H1 (cell line): ENCODE data around the gene CUZD1. TPM values are rescaled to one million over a fixed set of nuclear protein-coding genes. Genes with fewer than 3 reads are reported as not detected.

Source experiments
- CTCF ChIA-PET: fragments of 300-600 bp; sonication (Branson Sonifier 250); formaldehyde crosslinking; loops from one replicate; lab custom pipeline; 2021; ENCODE audit not compliant: partially characterized antibody; lab: Charles Lee
- POLR2A ChIA-PET: fragments of 300-600 bp; sonication (Branson Sonifier 250); formaldehyde crosslinking; loops from one replicate; lab custom pipeline; 2021; ENCODE audit warnings: inconsistent platforms; ENCODE audit not compliant: partially characterized antibody; lab: Charles Lee
- DNase-seq, 2 experiments: peaks; one replicate each; pipeline versions ENCODE4 v3.0.0 to v3.0.0-alpha.2; 2010 to 2022; ENCODE audit warnings: low spot score in 2 of 2, low read depth in 1 of 2, mixed read lengths in 1 of 2
- FAIRE-seq: peaks from 2 replicates; lab custom pipeline; 2011; peaks lifted over from hg19 to GRCh38; lab: Jason Lieb, UNC
- H2AFZ ChIP-seq: 2 replicates; pipeline ENCODE4 v1.8.1; 2012; ENCODE audit warnings: low read length, inconsistent platforms
- H2AK5ac ChIP-seq: 2 replicates; pipeline ENCODE4 v1.6.1; 2013; ENCODE audit warnings: low read depth, low read length
- H2BK120ac ChIP-seq: replicated peaks from 2 replicates; pipeline ENCODE3; 2013; ENCODE audit warnings: low read depth, low read length, inconsistent platforms
- H2BK12ac ChIP-seq: 2 replicates; pipeline ENCODE4 v1.6.1; 2013; ENCODE audit warnings: low read depth, low read length
- H2BK15ac ChIP-seq: 2 replicates; pipeline ENCODE4 v1.6.1; 2013; ENCODE audit warnings: low read length
- H2BK20ac ChIP-seq: 2 replicates; pipeline ENCODE4 v1.6.1; 2013; ENCODE audit warnings: low read length
- H2BK5ac ChIP-seq: 2 replicates; pipeline ENCODE4 v1.6.1; 2013; ENCODE audit warnings: low read depth, low read length
- H3K14ac ChIP-seq: 2 replicates; pipeline ENCODE4 v1.6.1; 2013; ENCODE audit warnings: inconsistent platforms; ENCODE audit not compliant: insufficient read length
- H3K18ac ChIP-seq: 2 replicates; pipeline ENCODE4 v1.6.1; 2013; ENCODE audit warnings: low read length; ENCODE audit errors: extremely low read depth
- H3K23ac ChIP-seq: 2 replicates; pipeline ENCODE4 v1.6.1; 2013; ENCODE audit warnings: inconsistent platforms; ENCODE audit not compliant: insufficient read length
- H3K23me2 ChIP-seq: 2 replicates; pipeline ENCODE4 v1.6.1; 2013; ENCODE audit warnings: low read depth, low read length
- H3K27ac ChIP-seq: 2 replicates; pipeline ENCODE4 v1.6.1; 2011; ENCODE audit warnings: low read depth, low read length, inconsistent platforms
- H3K27me3 ChIP-seq, 4 experiments: replicated peaks in 1 of 4; 1 replicate in 1 of 4; 2 replicates in 3 of 4; pipeline versions ENCODE4 v1.6.1 to v1.8.1; 2011 to 2013; ENCODE audit warnings: low read length in 3 of 4, mild to moderate bottlenecking in 3 of 4, inconsistent platforms in 2 of 4, mixed read lengths in 2 of 4, moderate library complexity in 1 of 4; ENCODE audit not compliant: control insufficient read depth in 3 of 4, insufficient read depth in 3 of 4; ENCODE audit errors: extremely low read depth in 1 of 4
- H3K36me3 ChIP-seq, 4 experiments: 2 replicates each; pipeline versions ENCODE4 v1.6.1 to v1.8.1; 2011 to 2013; ENCODE audit warnings: mild to moderate bottlenecking in 4 of 4, low read length in 3 of 4, moderate library complexity in 2 of 4, control low read depth in 1 of 4, inconsistent platforms in 1 of 4; ENCODE audit not compliant: insufficient read depth in 4 of 4, control insufficient read depth in 2 of 4
- H3K4ac ChIP-seq: replicated peaks from 2 replicates; pipeline ENCODE3; 2013; ENCODE audit warnings: low read length, low read depth, mixed read lengths, inconsistent platforms; ENCODE audit not compliant: insufficient read length
- H3K4me1 ChIP-seq, 4 experiments: replicated peaks in 1 of 4; 1 replicate in 1 of 4; 2 replicates in 3 of 4; pipeline versions ENCODE4 v1.6.1 to v1.8.1; 2011 to 2013; ENCODE audit warnings: low read length in 3 of 4, inconsistent platforms in 2 of 4, mixed read lengths in 1 of 4; ENCODE audit not compliant: insufficient read depth in 4 of 4, control insufficient read depth in 3 of 4
- H3K4me2 ChIP-seq, 2 experiments: 2 replicates each; pipeline versions ENCODE4 v1.6.1 to v1.8.1; 2011 to 2013; ENCODE audit warnings: low read depth in 2 of 2, low read length in 2 of 2, control low read depth in 1 of 2, inconsistent platforms in 1 of 2, mild to moderate bottlenecking in 1 of 2; ENCODE audit not compliant: insufficient read depth in 1 of 2
- H3K4me3 ChIP-seq, 4 experiments: fragments of 200-600, 300-600 bp in 1 of 4; sonication (generic), shearing (Covaris generic), sonication (Bioruptor Twin) in 1 of 4; 2 replicates each; pipeline versions ENCODE4 v1.5.1 to v1.8.1; 2011 to 2016; ENCODE audit warnings: low read length in 4 of 4, low read depth in 3 of 4, control low read depth in 2 of 4, inconsistent platforms in 2 of 4, mild to moderate bottlenecking in 2 of 4, mixed read lengths in 1 of 4, moderate library complexity in 1 of 4; ENCODE audit not compliant: insufficient read depth in 2 of 4; ENCODE audit errors: extremely low read depth in 1 of 4
- H3K56ac ChIP-seq: replicated peaks from 2 replicates; pipeline ENCODE3; 2013; ENCODE audit warnings: low read depth, mild to moderate bottlenecking, mixed read lengths, low read length, inconsistent platforms; ENCODE audit not compliant: insufficient read length
- H3K79me1 ChIP-seq: 2 replicates; pipeline ENCODE4 v1.6.1; 2013; ENCODE audit warnings: low read depth, low read length, control low read depth
- H3K79me2 ChIP-seq, 2 experiments: 2 replicates each; pipeline versions ENCODE4 v1.6.1 to v1.8.1; 2012 to 2013; ENCODE audit warnings: low read length in 2 of 2, mild to moderate bottlenecking in 2 of 2, inconsistent platforms in 1 of 2; ENCODE audit not compliant: insufficient read depth in 2 of 2, control insufficient read depth in 1 of 2
- H3K9ac ChIP-seq, 4 experiments: replicated peaks in 1 of 4; 1 replicate in 1 of 4; 2 replicates in 3 of 4; pipeline versions ENCODE4 v1.6.1 to v1.8.1; 2011 to 2013; ENCODE audit warnings: low read depth in 3 of 4, low read length in 3 of 4, control low read depth in 2 of 4, mild to moderate bottlenecking in 2 of 4, moderate library complexity in 2 of 4, inconsistent platforms in 1 of 4; ENCODE audit errors: extremely low read depth in 1 of 4
- H3K9me3 ChIP-seq, 2 experiments: 2 replicates each; pipeline versions ENCODE4 v1.6.1 to v1.8.1; 2012 to 2013; ENCODE audit warnings: mild to moderate bottlenecking in 2 of 2, moderate library complexity in 2 of 2, control low read depth in 1 of 2, inconsistent platforms in 1 of 2, low read depth in 1 of 2, low read length in 1 of 2, mixed read lengths in 1 of 2; ENCODE audit not compliant: insufficient read depth in 2 of 2
- H4K20me1 ChIP-seq, 2 experiments: replicated peaks in 1 of 2; 2 replicates each; pipeline versions ENCODE3 to v1.8.1; 2011 to 2013; ENCODE audit warnings: inconsistent platforms in 2 of 2, low read length in 2 of 2, mild to moderate bottlenecking in 1 of 2; ENCODE audit not compliant: insufficient read depth in 2 of 2, control insufficient read depth in 1 of 2
- H4K5ac ChIP-seq: 2 replicates; pipeline ENCODE4 v1.6.1; 2013; ENCODE audit warnings: low read length, low read depth, mixed read lengths, inconsistent platforms; ENCODE audit not compliant: insufficient read length
- H4K8ac ChIP-seq: 2 replicates; pipeline ENCODE4 v1.8.0; 2013; ENCODE audit warnings: mild to moderate bottlenecking, moderate library complexity, low read length, inconsistent platforms; ENCODE audit not compliant: insufficient read depth; ENCODE audit errors: extremely low read depth
- H4K91ac ChIP-seq: replicated peaks from 2 replicates; pipeline ENCODE3; 2013; ENCODE audit warnings: low read length, mixed read lengths, inconsistent platforms; ENCODE audit not compliant: insufficient read length
- CEBPB ChIP-seq: IDR thresholded peaks from 2 replicates; pipeline ENCODE4 v1.6.1; 2012; ENCODE audit warnings: low read depth, low read length
- EZH2 ChIP-seq: fragments of 200-600 bp; sonication (generic); IDR thresholded peaks from 2 replicates; pipeline ENCODE4 v1.7.1; 2012; ENCODE audit warnings: low read depth, mild to moderate bottlenecking, moderate library complexity, low read length, inconsistent platforms; ENCODE audit not compliant: severe bottlenecking
- GABPA ChIP-seq: IDR thresholded peaks from 2 replicates; pipeline ENCODE4 v1.6.1; 2011; ENCODE audit warnings: mild to moderate bottlenecking, low read length, moderate library complexity, borderline replicate concordance; ENCODE audit not compliant: insufficient read depth
- JUN ChIP-seq: IDR thresholded peaks from 2 replicates; pipeline ENCODE4 v1.6.1; 2011; ENCODE audit warnings: low read depth, mild to moderate bottlenecking, improper control_type of control experiment, low read length
- NANOG ChIP-seq: IDR thresholded peaks from 2 replicates; pipeline ENCODE4 v1.6.1; 2011; ENCODE audit warnings: low read length, low read depth, mild to moderate bottlenecking, inconsistent platforms; ENCODE audit not compliant: insufficient read depth, poor library complexity, severe bottlenecking
- POU5F1 ChIP-seq: IDR thresholded peaks from 2 replicates; pipeline ENCODE4 v1.6.1; 2011; ENCODE audit warnings: low read depth, mild to moderate bottlenecking, low read length, moderate library complexity
- SP1 ChIP-seq: IDR thresholded peaks from 2 replicates; pipeline ENCODE4 v1.6.1; 2011; ENCODE audit warnings: low read depth, low read length
- SUZ12 ChIP-seq: fragments of 200-600 bp; sonication (generic); IDR thresholded peaks from 2 replicates; pipeline ENCODE4 v1.6.1; 2012; ENCODE audit warnings: mild to moderate bottlenecking, inconsistent platforms, low read length, moderate library complexity, mixed read lengths
- WGBS, 2 experiments: shearing (Covaris generic) in 1 of 2; methylation state at CpG; one replicate each; pipeline versions ENCODE4 v1.1.6 to v1.1.7; 2013 to 2015; ENCODE audit warnings: low lambda C conversion rate in 2 of 2, mixed read lengths in 2 of 2, inconsistent platforms in 1 of 2, low coverage in 1 of 2, missing lambda C conversion rate in 1 of 2; ENCODE audit not compliant: insufficient replicate concordance in 2 of 2, insufficient coverage in 1 of 2, insufficient read length in 1 of 2; ENCODE audit errors: extremely low coverage in 1 of 2, missing lambda C conversion rate in 1 of 2; 5-methylcytosine and 5-hydroxymethylcytosine counted together
- polyA plus RNA-seq, 7 experiments: library from polyadenylated mRNA; depleted of rRNA in 3 of 7; stranded (reverse) in 5 of 7; unstranded in 2 of 7; fragments of >200 nt in 5 of 7; fragments of 200-250 nt in 2 of 7; gene quantifications; 1 replicate in 5 of 7; 2 replicates in 1 of 7; 4 replicates in 1 of 7; pipeline versions ENCODE4 v1.2.1 to v1.2.3, GENCODE V29; 2011 to 2013; ENCODE audit warnings: missing spikeins in 2 of 7, mixed read lengths in 2 of 7
- total RNA-seq: library from RNA; stranded (reverse); fragmentation: NEBNext Ultra II Directional; extraction: Animal tissue kit (Norgen Biotek cat#: 25700); gene quantifications from 2 replicates; pipeline ENCODE4 v1.2.1, GENCODE V29; 2021
- TF ChIP-seq, protein P1 (sequence below): IDR thresholded peaks from 2 replicates; pipeline ENCODE4 v1.6.1; 2012; ENCODE audit warnings: inconsistent platforms

Gene CUZD1
- total and polyA plus RNA-seq, 2 of the 8 experiments (the other 6 are each of a cell fraction or from before 2014, with no cell fraction given): 11.9 to 30.0 TPM

GRCh38 chr10:122854648-122855047 lies 9.0 kb upstream of the CUZD1 start:
- no peak overlapping the region for H3K27ac ChIP-seq
- POLR2A ChIA-PET: interaction anchor here (1.7 kb wide), 1 partner anchor 8 kb away, joined by 6 read pairs; no protein-coding TSS in a partner anchor
- no peak for TF ChIP-seq SUZ12
- no peak for TF ChIP-seq SP1
- TF ChIP-seq NANOG: no peak
- no peak for TF ChIP-seq GABPA
- TF ChIP-seq JUN: no peak
- no peak for TF ChIP-seq EZH2
- TF ChIP-seq, protein P1, sequence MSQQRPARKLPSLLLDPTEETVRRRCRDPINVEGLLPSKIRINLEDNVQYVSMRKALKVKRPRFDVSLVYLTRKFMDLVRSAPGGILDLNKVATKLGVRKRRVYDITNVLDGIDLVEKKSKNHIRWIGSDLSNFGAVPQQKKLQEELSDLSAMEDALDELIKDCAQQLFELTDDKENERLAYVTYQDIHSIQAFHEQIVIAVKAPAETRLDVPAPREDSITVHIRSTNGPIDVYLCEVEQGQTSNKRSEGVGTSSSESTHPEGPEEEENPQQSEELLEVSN: no peak
- no peak for TF ChIP-seq POU5F1
- TF ChIP-seq CEBPB: no peak
- no peaks in the 10 kb centered on the region for H3K36me3 ChIP-seq
- no peaks in the 10 kb centered on the region for H3K27me3 ChIP-seq
- H4K8ac ChIP-seq: no peak overlapping the region
- H3K4me1 ChIP-seq: peaks cover 0 to 8% (median 4%) of the 10 kb centered on the region in 4 experiments; a peak in 3 of 7 replicates
- H2AK5ac ChIP-seq: no peak overlapping the region
- H4K91ac ChIP-seq: no peak overlapping the region
- no peak overlapping the region for H2BK120ac ChIP-seq
- no peaks in the 10 kb centered on the region for H3K9me3 ChIP-seq
- no peak overlapping the region for H2BK12ac ChIP-seq
- no peaks in the 10 kb centered on the region for H3K79me2 ChIP-seq
- no peak overlapping the region for H3K18ac ChIP-seq
- H3K14ac ChIP-seq: no peak overlapping the region
- no peak overlapping the region for H3K4me3 ChIP-seq
- no peak overlapping the region for H3K56ac ChIP-seq
- FAIRE-seq: no peak
- no peaks in the 10 kb centered on the region for H4K20me1 ChIP-seq
- no peak overlapping the region for H2BK20ac ChIP-seq
- no peak overlapping the region for H3K4me2 ChIP-seq
- H3K9ac ChIP-seq: no peak overlapping the region
- DNase-seq: no peak
- H2BK15ac ChIP-seq: no peak overlapping the region
- no peaks in the 10 kb centered on the region for H3K23me2 ChIP-seq
- no peak overlapping the region for H2BK5ac ChIP-seq
- 96% methylated on average over 5 of the region's 5 CpGs; no CpG with 5 or more reads in 1 of the 2 experiments for WGBS, 2 experiments
- H3K4ac ChIP-seq: no peak overlapping the region
- H4K5ac ChIP-seq: no peak overlapping the region
- CTCF ChIA-PET: no interaction called here
- H3K23ac ChIP-seq: no peak overlapping the region
- H3K79me1 ChIP-seq: no peaks in the 10 kb centered on the region
- no peak overlapping the region for H2AFZ ChIP-seq
